GM12891 (cell line): ENCODE measurements around the gene CLCN2.

Experiments
- POLR2AphosphoS5 ChIP-seq: IDR thresholded peaks from 2 replicates; pipeline ENCODE4 v1.6.1; 2011; ENCODE audit warnings: low read depth, low read length, control low read depth
- POU2F2 ChIP-seq: IDR thresholded peaks from 2 replicates; pipeline ENCODE4 v1.6.1; 2011; ENCODE audit warnings: low read depth, mild to moderate bottlenecking, control low read depth, low read length, moderate library complexity

- no peak for TF ChIP-seq POU2F2
- no peak; the same call in 1 of the 2 replicates for TF ChIP-seq POLR2AphosphoS5
Observed at GRCh38 chr3:184325269-184325668, 36.1 kb downstream of the CLCN2 start.
